ENCODE data around the gene VAV3. TPM values are rescaled to one million over a fixed set of nuclear protein-coding genes. Genes with fewer than 3 reads are reported as not detected.
A peak's percentile ranks its signal among the peaks of the same experiment; 100 is the strongest.

Gene VAV3
- total and polyA plus RNA-seq, 2 of the 13 experiments (the other 11 are each of a cell fraction or from before 2014, with no cell fraction given), result 15.9 to 29.8 TPM

DNA sequence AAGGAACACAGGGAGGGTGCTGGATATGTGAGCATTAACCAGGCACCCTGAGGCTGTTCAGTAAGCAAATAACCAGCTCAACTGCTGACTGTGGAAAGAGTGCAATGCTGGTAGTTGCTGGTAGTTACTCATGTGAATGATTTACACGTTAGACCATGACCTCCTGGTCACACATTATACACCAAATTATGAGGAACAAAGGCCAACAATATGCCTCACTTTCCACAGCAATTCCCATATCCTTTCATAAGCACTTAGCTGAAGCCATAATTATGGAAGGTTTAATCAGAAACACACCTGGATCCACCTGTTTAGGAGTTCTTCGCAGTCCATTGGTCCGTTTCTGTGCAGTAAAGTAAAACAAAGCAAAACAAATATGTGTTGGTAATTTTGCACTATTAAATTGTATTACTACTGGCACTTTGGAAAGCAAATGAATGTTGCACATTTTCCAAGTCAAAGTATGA lies 281.8 kb downstream of the VAV3 start (continued):
- TF ChIP-seq, protein P1, sequence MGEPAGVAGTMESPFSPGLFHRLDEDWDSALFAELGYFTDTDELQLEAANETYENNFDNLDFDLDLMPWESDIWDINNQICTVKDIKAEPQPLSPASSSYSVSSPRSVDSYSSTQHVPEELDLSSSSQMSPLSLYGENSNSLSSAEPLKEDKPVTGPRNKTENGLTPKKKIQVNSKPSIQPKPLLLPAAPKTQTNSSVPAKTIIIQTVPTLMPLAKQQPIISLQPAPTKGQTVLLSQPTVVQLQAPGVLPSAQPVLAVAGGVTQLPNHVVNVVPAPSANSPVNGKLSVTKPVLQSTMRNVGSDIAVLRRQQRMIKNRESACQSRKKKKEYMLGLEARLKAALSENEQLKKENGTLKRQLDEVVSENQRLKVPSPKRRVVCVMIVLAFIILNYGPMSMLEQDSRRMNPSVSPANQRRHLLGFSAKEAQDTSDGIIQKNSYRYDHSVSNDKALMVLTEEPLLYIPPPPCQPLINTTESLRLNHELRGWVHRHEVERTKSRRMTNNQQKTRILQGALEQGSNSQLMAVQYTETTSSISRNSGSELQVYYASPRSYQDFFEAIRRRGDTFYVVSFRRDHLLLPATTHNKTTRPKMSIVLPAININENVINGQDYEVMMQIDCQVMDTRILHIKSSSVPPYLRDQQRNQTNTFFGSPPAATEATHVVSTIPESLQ (CRISPR knock-in tag; conservative IDR thresholded peaks at IDR 0.05), result no peak
- TF ChIP-seq AHR (CRISPR knock-in tag; IDR thresholded peaks at IDR 0.05) (no peak), ZFP1 (CRISPR knock-in tag; IDR thresholded peaks at IDR 0.05) (no peak), ERF (CRISPR knock-in tag; IDR thresholded peaks at IDR 0.05) (no peak), TCF12 (IDR thresholded peaks at IDR 0.05) (no peak), TCF12 (CRISPR knock-in tag; IDR thresholded peaks at IDR 0.05) (no peak), RFXAP (CRISPR knock-in tag; IDR thresholded peaks at IDR 0.05; ENCODE audit: borderline replicate concordance) (no peak), KMT2B (CRISPR knock-in tag; IDR thresholded peaks at IDR 0.05) (peak; percentile 52; the same call in 1 of the 2 replicates), NFIC (IDR thresholded peaks at IDR 0.05; ENCODE audit: low read length) (peak; percentile 28; the same call in 1 of the 2 replicates), THAP11 (CRISPR knock-in tag; IDR thresholded peaks at IDR 0.05) (peak; percentile 42; the same call in 1 of the 2 replicates), ZNF530 (CRISPR knock-in tag; IDR thresholded peaks at IDR 0.05; ENCODE audit: low read depth) (no peak), ELF1 (CRISPR knock-in tag; IDR thresholded peaks at IDR 0.05) (no peak), RBAK (CRISPR knock-in tag; IDR thresholded peaks at IDR 0.05) (no peak), NCOA5 (CRISPR knock-in tag; IDR thresholded peaks at IDR 0.05) (no peak), MTA1 (CRISPR knock-in tag; IDR thresholded peaks at IDR 0.05; ENCODE audit: borderline replicate concordance) (no peak), ZMYM2 (CRISPR knock-in tag; IDR thresholded peaks at IDR 0.05) (no peak), NR2C2 (CRISPR knock-in tag; IDR thresholded peaks at IDR 0.05; ENCODE audit: borderline replicate concordance) (peak; percentile 53; the same call in 1 of the 2 replicates), ZEB1 (IDR thresholded peaks at IDR 0.05; ENCODE audit: insufficient replicate concordance, low read depth) (no peak), EED (CRISPR knock-in tag; IDR thresholded peaks at IDR 0.05) (no peak)
- TF ChIP-seq, protein P2, sequence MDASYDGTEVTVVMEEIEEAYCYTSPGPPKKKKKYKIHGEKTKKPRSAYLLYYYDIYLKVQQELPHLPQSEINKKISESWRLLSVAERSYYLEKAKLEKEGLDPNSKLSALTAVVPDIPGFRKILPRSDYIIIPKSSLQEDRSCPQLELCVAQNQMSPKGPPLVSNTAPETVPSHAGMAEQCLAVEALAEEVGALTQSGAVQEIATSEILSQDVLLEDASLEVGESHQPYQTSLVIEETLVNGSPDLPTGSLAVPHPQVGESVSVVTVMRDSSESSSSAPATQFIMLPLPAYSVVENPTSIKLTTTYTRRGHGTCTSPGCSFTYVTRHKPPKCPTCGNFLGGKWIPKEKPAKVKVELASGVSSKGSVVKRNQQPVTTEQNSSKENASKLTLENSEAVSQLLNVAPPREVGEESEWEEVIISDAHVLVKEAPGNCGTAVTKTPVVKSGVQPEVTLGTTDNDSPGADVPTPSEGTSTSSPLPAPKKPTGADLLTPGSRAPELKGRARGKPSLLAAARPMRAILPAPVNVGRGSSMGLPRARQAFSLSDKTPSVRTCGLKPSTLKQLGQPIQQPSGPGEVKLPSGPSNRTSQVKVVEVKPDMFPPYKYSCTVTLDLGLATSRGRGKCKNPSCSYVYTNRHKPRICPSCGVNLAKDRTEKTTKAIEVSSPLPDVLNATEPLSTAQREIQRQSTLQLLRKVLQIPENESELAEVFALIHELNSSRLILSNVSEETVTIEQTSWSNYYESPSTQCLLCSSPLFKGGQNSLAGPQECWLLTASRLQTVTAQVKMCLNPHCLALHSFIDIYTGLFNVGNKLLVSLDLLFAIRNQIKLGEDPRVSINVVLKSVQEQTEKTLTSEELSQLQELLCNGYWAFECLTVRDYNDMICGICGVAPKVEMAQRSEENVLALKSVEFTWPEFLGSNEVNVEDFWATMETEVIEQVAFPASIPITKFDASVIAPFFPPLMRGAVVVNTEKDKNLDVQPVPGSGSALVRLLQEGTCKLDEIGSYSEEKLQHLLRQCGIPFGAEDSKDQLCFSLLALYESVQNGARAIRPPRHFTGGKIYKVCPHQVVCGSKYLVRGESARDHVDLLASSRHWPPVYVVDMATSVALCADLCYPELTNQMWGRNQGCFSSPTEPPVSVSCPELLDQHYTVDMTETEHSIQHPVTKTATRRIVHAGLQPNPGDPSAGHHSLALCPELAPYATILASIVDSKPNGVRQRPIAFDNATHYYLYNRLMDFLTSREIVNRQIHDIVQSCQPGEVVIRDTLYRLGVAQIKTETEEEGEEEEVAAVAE (CRISPR knock-in tag; IDR thresholded peaks at IDR 0.05; ENCODE audit: borderline replicate concordance), result no peak
- TF ChIP-seq, protein P3, sequence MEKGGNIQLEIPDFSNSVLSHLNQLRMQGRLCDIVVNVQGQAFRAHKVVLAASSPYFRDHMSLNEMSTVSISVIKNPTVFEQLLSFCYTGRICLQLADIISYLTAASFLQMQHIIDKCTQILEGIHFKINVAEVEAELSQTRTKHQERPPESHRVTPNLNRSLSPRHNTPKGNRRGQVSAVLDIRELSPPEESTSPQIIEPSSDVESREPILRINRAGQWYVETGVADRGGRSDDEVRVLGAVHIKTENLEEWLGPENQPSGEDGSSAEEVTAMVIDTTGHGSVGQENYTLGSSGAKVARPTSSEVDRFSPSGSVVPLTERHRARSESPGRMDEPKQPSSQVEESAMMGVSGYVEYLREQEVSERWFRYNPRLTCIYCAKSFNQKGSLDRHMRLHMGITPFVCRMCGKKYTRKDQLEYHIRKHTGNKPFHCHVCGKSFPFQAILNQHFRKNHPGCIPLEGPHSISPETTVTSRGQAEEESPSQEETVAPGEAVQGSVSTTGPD (CRISPR knock-in tag; IDR thresholded peaks at IDR 0.05), result peak; percentile 83
- TF ChIP-seq, protein P4, sequence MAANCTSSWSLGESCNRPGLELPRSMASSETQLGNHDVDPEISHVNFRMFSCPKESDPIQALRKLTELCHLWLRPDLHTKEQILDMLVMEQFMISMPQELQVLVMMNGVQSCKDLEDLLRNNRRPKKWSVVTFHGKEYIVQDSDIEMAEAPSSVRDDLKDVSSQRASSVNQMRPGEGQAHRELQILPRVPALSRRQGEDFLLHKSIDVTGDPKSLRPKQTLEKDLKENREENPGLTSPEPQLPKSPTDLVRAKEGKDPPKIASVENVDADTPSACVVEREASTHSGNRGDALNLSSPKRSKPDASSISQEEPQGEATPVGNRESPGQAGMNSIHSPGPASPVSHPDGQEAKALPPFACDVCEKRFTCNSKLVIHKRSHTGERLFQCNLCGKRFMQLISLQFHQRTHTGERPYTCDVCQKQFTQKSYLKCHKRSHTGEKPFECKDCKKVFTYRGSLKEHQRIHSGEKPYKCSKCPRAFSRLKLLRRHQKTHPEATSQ (CRISPR knock-in tag; IDR thresholded peaks at IDR 0.05; ENCODE audit: borderline replicate concordance), result 0 out of 2 replicates have a peak, but pooled peaks have one; percentile 65
